Thoracic aorta (tissue), 2 donors: Measurements from ENCODE around the gene ADAR. TPM values are rescaled to one million over a fixed set of nuclear protein-coding genes. Genes with fewer than 3 reads are reported as not detected.

Experiments used
- ATAC-seq: fragments of 150-250 bp; one replicate; pipeline ENCODE4 v1.8.0; 2017; ENCODE audit warnings: low read depth; ENCODE audit not compliant: insufficient number of reproducible peaks, low FRiP score
- DNase-seq: peaks from one replicate; pipeline ENCODE4 v3.0.0-alpha.2; 2020; ENCODE audit warnings: low spot score
- H3K27ac ChIP-seq, 2 donors: fragments of 200-600 bp; sonication (generic); 1 replicate in 1 of 2; 2 replicates in 1 of 2; pipeline ENCODE4 v1.5.1; 2016; ENCODE audit warnings: mild to moderate bottlenecking in 2 of 2, moderate library complexity in 2 of 2
- H3K27me3 ChIP-seq: fragments of 200-600 bp; sonication (generic); replicated peaks from 2 replicates; pipeline ENCODE4 v1.6.0; 2016; ENCODE audit warnings: mild to moderate bottlenecking; ENCODE audit not compliant: insufficient read depth
- H3K36me3 ChIP-seq: fragments of 200-600 bp; sonication (generic); one replicate; pipeline ENCODE4 v1.5.1; 2016
- H3K4me1 ChIP-seq, 2 donors: fragments of 200-600 bp; sonication (generic); 1 replicate in 1 of 2; 2 replicates in 1 of 2; pipeline versions ENCODE4 v1.5.1 to v1.6.0; 2016; ENCODE audit warnings: low read depth in 2 of 2, mild to moderate bottlenecking in 1 of 2; ENCODE audit not compliant: control insufficient read depth in 1 of 2
- H3K4me3 ChIP-seq: fragments of 200-600 bp; sonication (generic); 2 replicates; pipeline ENCODE4 v1.5.1; 2016; ENCODE audit warnings: mild to moderate bottlenecking
- H3K9me3 ChIP-seq: fragments of 200-600 bp; sonication (generic); 2 replicates; pipeline ENCODE4 v1.5.1; 2016
- total RNA-seq, 2 donors: library from RNA; depleted of rRNA; stranded (reverse); fragments of >200 nt; gene quantifications; one replicate each; pipeline versions ENCODE4 v1.1.0 to v1.2.3, GENCODE V29; 2016
- TF ChIP-seq, protein P1 (sequence below): fragments of 200-600 bp; sonication (generic); IDR thresholded peaks from one replicate; pipeline ENCODE4 v1.5.1; 2019; ENCODE audit warnings: antibody characterized with exemption

The ADAR gene
- total RNA-seq, 2 donors from 2014 or later, result 86.1 to 149 TPM

GRCh38 chr1:154552036-154552435 lies 56.0 kb downstream of the ADAR start:
- Histone ChIP-seq H3K4me3 (no peak overlapping the region), H3K27ac (no peak overlapping the region), H3K4me1 (peaks cover 10 to 26% of the 10 kb centered on the region in 2 donors), H3K27me3 (no peaks in the 10 kb centered on the region), H3K36me3 (peaks cover 69% of the 10 kb centered on the region), H3K9me3 (no peaks in the 10 kb centered on the region)
- DNase-seq, result no peak
- TF ChIP-seq, protein P1, sequence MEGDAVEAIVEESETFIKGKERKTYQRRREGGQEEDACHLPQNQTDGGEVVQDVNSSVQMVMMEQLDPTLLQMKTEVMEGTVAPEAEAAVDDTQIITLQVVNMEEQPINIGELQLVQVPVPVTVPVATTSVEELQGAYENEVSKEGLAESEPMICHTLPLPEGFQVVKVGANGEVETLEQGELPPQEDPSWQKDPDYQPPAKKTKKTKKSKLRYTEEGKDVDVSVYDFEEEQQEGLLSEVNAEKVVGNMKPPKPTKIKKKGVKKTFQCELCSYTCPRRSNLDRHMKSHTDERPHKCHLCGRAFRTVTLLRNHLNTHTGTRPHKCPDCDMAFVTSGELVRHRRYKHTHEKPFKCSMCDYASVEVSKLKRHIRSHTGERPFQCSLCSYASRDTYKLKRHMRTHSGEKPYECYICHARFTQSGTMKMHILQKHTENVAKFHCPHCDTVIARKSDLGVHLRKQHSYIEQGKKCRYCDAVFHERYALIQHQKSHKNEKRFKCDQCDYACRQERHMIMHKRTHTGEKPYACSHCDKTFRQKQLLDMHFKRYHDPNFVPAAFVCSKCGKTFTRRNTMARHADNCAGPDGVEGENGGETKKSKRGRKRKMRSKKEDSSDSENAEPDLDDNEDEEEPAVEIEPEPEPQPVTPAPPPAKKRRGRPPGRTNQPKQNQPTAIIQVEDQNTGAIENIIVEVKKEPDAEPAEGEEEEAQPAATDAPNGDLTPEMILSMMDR, result no peak
- ATAC-seq, result no peak

- TF ChIP-seq, protein P1, result no peak
- H3K36me3 ChIP-seq, result peaks cover 69% of the 10 kb centered on the region
- H3K4me1 ChIP-seq, result peaks cover 5 to 20% of the 10 kb centered on the region in 2 donors
These were observed 56.5 kb downstream of the ADAR start for GRCh38 chr1:154551474-154551873.

DNA sequence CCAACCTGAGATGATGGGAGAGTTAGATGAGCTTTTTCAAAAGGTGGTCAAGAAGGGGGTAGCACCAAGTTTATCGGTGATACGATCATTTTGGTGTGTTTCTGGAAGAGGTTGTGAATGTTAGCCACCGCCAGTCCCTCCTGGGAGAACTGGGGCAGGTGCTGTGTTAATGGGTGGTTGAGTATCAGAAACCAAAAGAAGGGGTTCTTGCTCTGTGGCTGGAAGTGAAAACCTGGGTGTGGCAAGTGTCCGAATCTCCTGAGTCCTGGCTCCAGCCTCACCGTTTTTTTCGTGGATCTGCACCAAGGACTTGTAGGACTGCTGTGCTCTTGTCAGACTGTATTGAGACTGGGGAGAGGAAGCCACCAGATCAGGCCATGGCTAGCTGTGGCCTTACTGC lies 57.3 kb downstream of the ADAR start:
- H3K9me3 ChIP-seq, result no peaks in the 10 kb centered on the region
- no peaks in the 10 kb centered on the region for H3K27me3 ChIP-seq
- H3K36me3 ChIP-seq, result peaks cover 67% of the 10 kb centered on the region
- no peak overlapping the region for H3K27ac ChIP-seq
- no peak for ATAC-seq
- TF ChIP-seq, protein P1, result no peak
- no peak overlapping the region for H3K4me3 ChIP-seq
- peaks cover 0 to 12% of the 10 kb centered on the region in 2 donors for H3K4me1 ChIP-seq
- DNase-seq, result no peak

More at GRCh38 chr1:154551474-154551873, 56.5 kb downstream of the ADAR start:
- Histone ChIP-seq H3K4me3 (no peak overlapping the region), H3K27me3 (no peaks in the 10 kb centered on the region), H3K9me3 (no peaks in the 10 kb centered on the region), H3K27ac (no peak overlapping the region)
- DNase-seq (no peak), ATAC-seq (no peak)

- H3K36me3 ChIP-seq, result peaks cover 62% of the 10 kb centered on the region
- H3K27me3 ChIP-seq, result no peaks in the 10 kb centered on the region
- DNase-seq, result no peak
- H3K4me3 ChIP-seq, result no peak overlapping the region
- ATAC-seq, result no peak
- peaks cover 0 to 9% of the 10 kb centered on the region in 2 donors for H3K4me1 ChIP-seq
- H3K27ac ChIP-seq, result no peak overlapping the region
- H3K9me3 ChIP-seq, result no peaks in the 10 kb centered on the region
- TF ChIP-seq, protein P1, result no peak
These were observed 57.9 kb downstream of the ADAR start for GRCh38 chr1:154550070-154550469.

GRCh38 chr1:154549202-154549770 lies 58.7 kb downstream of the ADAR start:
- Histone ChIP-seq H3K27ac (no peak overlapping the region), H3K4me1 (peaks cover 0 to 9% of the 10 kb centered on the region in 2 donors), H3K36me3 (peaks cover 54% of the 10 kb centered on the region), H3K4me3 (no peak overlapping the region), H3K9me3 (no peaks in the 10 kb centered on the region), H3K27me3 (no peaks in the 10 kb centered on the region)
- ATAC-seq (no peak), DNase-seq (no peak)
- TF ChIP-seq, protein P1, result no peak
